Adrenal gland (tissue), 5 donors: ENCODE data around the gene PRPF31.

Experiments used
- CTCF ChIP-seq, 6 experiments: fragments of 450-650 bp in 4 of 6; fragments of 200-600 bp in 2 of 6; sonication (generic) in 1 of 6; IDR thresholded peaks; 1 replicate in 5 of 6; 2 replicates in 1 of 6; pipeline versions ENCODE4 v1.5.1 to v1.8.0; 2016 to 2021; ENCODE audit warnings: antibody characterized with exemption in 6 of 6, mild to moderate bottlenecking in 2 of 6, moderate library complexity in 1 of 6
- POLR2A ChIP-seq, 2 donors: fragments of 450-650 bp; IDR thresholded peaks; one replicate each; pipeline ENCODE4 v1.6.1; 2017; ENCODE audit warnings: antibody characterized with exemption in 2 of 2, mild to moderate bottlenecking in 2 of 2, moderate library complexity in 1 of 2
- donor health status: DM: no; HTN: no; CAD: no.

- TF ChIP-seq CTCF (IDR thresholded peaks at IDR 0.05) (no peak), POLR2A (IDR thresholded peaks at IDR 0.05) (no peak)
Measured at GRCh38 chr19:54104998-54105715, 10.4 kb upstream of the PRPF31 start.
